ENCODE measurements around the gene STARD13. TPM values are rescaled to one million over a fixed set of nuclear protein-coding genes. Genes with fewer than 3 reads are reported as not detected.

Gene STARD13
- total RNA-seq, 2 donors from 2014 or later, result 0.50 TPM; not detected in 1

GRCh38 chr13:33107361-33107760 is 178.2 kb downstream of the STARD13 start:
- peaks cover 3% of the 10 kb centered on the region in 2 donors for H3K27me3 Mint-ChIP-seq
- no peaks in the 10 kb centered on the region for H3K4me1 Mint-ChIP-seq (ENCODE audit: low read depth in 2 of 2)
- no peaks in the 10 kb centered on the region for H3K9me3 Mint-ChIP-seq
- no peak overlapping the region for H3K27ac Mint-ChIP-seq
- H3K36me3 Mint-ChIP-seq, result no peaks in the 10 kb centered on the region
- H3K4me3 Mint-ChIP-seq, result no peak overlapping the region
- DNase-seq (ENCODE audit: low spot score), result no peak
- ATAC-seq, result no peak

DNA sequence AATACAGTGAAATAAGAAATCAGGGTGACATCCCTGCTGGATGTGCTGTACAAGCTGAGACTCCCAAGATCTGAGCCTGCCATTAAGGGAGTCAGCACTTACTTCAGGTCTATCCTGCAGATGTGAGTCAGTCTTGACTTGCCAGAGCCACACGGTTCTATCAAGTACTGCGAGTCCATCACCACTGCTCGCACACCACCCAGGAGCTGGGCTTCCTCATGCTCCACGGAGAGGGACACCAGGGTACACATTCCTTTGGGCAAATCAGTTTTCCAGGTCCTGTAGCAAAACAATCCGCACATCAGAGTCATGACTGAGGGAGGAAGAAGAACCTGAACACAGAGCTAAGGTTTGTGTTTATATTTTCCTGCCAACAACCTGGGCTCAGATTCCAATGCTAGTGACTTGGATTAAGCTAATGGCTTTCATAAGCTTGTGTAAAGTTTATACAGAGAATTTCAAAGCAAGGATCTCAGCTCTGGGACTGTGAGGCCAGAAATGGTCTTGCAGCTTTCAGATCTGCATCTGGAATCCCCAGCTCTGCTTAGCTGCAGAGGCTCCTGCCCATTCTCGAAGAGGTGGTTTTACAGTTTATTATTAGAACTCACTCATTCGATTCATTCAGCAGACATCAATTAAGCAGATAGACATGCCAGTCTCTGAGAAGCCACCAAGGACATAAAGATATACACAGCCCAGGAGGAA is 178.7 kb downstream of the STARD13 start:
- no peak for DNase-seq (ENCODE audit: low spot score)
- ATAC-seq, result no peak
- no peaks in the 10 kb centered on the region for H3K9me3 Mint-ChIP-seq
- no peak overlapping the region for H3K27ac Mint-ChIP-seq
- peaks cover 0 to 3% of the 10 kb centered on the region in 2 donors for H3K27me3 Mint-ChIP-seq
- no peaks in the 10 kb centered on the region for H3K36me3 Mint-ChIP-seq
- no peak overlapping the region for H3K4me3 Mint-ChIP-seq
- no peaks in the 10 kb centered on the region for H3K4me1 Mint-ChIP-seq (ENCODE audit: low read depth in 2 of 2)

DNA sequence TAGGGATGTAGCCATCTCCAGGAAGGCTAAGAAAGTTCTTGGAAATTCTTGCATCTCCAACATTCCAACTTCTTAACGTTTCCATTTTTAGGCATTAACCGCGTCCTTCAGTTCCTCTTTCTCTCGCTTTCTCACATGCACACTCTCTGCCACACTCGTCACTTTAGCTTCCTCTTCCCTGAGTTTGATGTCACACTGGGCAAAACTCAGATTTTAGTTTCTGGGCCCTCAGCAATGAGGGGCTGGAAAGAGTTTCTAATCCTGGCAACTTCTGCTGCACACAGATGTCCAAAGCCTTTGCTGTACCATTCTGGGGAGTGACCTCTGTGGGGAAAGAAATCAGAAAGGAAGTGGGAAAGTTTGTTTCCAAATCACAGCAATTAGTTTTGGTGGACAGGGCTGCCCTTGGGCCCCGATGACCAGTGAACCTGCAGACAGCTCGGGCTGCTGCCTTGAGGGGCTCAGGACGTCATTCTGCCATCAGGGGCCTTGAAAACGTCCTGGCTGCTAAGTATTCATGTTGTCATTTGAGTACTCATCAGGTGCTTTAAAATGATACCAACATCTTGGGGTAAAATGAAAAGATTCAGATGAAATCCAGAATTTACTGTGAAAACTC is 180.1 kb downstream of the STARD13 start:
- Mint-ChIP-seq H3K36me3 (no peaks in the 10 kb centered on the region), H3K4me1 (ENCODE audit: low read depth in 2 of 2) (no peaks in the 10 kb centered on the region), H3K27me3 (peaks cover 0 to 3% of the 10 kb centered on the region in 2 donors), H3K9me3 (no peaks in the 10 kb centered on the region), H3K4me3 (no peak overlapping the region), H3K27ac (no peak overlapping the region)
- DNase-seq (ENCODE audit: low spot score), result no peak
- ATAC-seq, result no peak

- Mint-ChIP-seq H3K36me3 (no peaks in the 10 kb centered on the region), H3K4me1 (ENCODE audit: low read depth in 2 of 2) (no peaks in the 10 kb centered on the region), H3K27me3 (peaks cover 3 to 7% of the 10 kb centered on the region in 2 donors), H3K27ac (no peak overlapping the region), H3K9me3 (peaks cover 4% of the 10 kb centered on the region), H3K4me3 (no peak overlapping the region)
- ATAC-seq (no peak), DNase-seq (ENCODE audit: low spot score) (no peak)
These were observed 182.1 kb downstream of the STARD13 start for GRCh38 chr13:33103457-33103856.

- no peak overlapping the region for H3K4me3 Mint-ChIP-seq
These were observed 183.7 kb downstream of the STARD13 start for GRCh38 chr13:33101835-33102234.

GRCh38 chr13:33100886-33101285 is 184.7 kb downstream of the STARD13 start:
- no peak for DNase-seq (ENCODE audit: low spot score)

More at GRCh38 chr13:33101835-33102234, 183.7 kb downstream of the STARD13 start:
- Mint-ChIP-seq H3K4me1 (ENCODE audit: low read depth in 2 of 2) (no peaks in the 10 kb centered on the region), H3K27ac (no peak overlapping the region), H3K27me3 (peaks cover 3 to 7% of the 10 kb centered on the region in 2 donors), H3K9me3 (peaks cover 4% of the 10 kb centered on the region), H3K36me3 (no peaks in the 10 kb centered on the region)
- ATAC-seq, result no peak
- DNase-seq (ENCODE audit: low spot score), result no peak

GRCh38 chr13:33099860-33100259 is 185.7 kb downstream of the STARD13 start:
- DNase-seq (ENCODE audit: low spot score) (no peak), ATAC-seq (no peak)
- Mint-ChIP-seq H3K27me3 (peaks cover 0 to 7% of the 10 kb centered on the region in 2 donors), H3K9me3 (peaks cover 4% of the 10 kb centered on the region), H3K4me1 (ENCODE audit: low read depth in 2 of 2) (no peaks in the 10 kb centered on the region), H3K4me3 (no peak overlapping the region), H3K27ac (no peak overlapping the region), H3K36me3 (no peaks in the 10 kb centered on the region)

More at GRCh38 chr13:33100886-33101285, 184.7 kb downstream of the STARD13 start:
- ATAC-seq, result no peak
- H3K4me1 Mint-ChIP-seq (ENCODE audit: low read depth in 2 of 2), result no peaks in the 10 kb centered on the region
- H3K9me3 Mint-ChIP-seq, result peaks cover 4% of the 10 kb centered on the region
- no peak overlapping the region for H3K27ac Mint-ChIP-seq
- H3K4me3 Mint-ChIP-seq, result no peak overlapping the region
- H3K27me3 Mint-ChIP-seq, result peaks cover 0 to 7% of the 10 kb centered on the region in 2 donors
- H3K36me3 Mint-ChIP-seq, result no peaks in the 10 kb centered on the region

- no peak for ATAC-seq
These were observed 188.5 kb downstream of the STARD13 start for GRCh38 chr13:33096886-33097605.

GRCh38 chr13:33092073-33092987 is 193.2 kb downstream of the STARD13 start:
- H3K27ac Mint-ChIP-seq, result no peak overlapping the region
- no peaks in the 10 kb centered on the region for H3K36me3 Mint-ChIP-seq
- no peaks in the 10 kb centered on the region for H3K27me3 Mint-ChIP-seq
- ATAC-seq (no peak), DNase-seq (ENCODE audit: low spot score) (no peak)
- H3K9me3 Mint-ChIP-seq, result no peaks in the 10 kb centered on the region
- H3K4me1 Mint-ChIP-seq (ENCODE audit: low read depth in 2 of 2), result no peaks in the 10 kb centered on the region
- no peak overlapping the region for H3K4me3 Mint-ChIP-seq

More at GRCh38 chr13:33096886-33097605, 188.5 kb downstream of the STARD13 start:
- H3K36me3 Mint-ChIP-seq, result no peaks in the 10 kb centered on the region
- no peak overlapping the region for H3K27ac Mint-ChIP-seq
- H3K9me3 Mint-ChIP-seq, result peaks cover 4% of the 10 kb centered on the region
- no peaks in the 10 kb centered on the region for H3K4me1 Mint-ChIP-seq (ENCODE audit: low read depth in 2 of 2)
- H3K4me3 Mint-ChIP-seq, result no peak overlapping the region
- H3K27me3 Mint-ChIP-seq, result peaks cover 0 to 7% of the 10 kb centered on the region in 2 donors
- no peak for DNase-seq (ENCODE audit: low spot score)

DNA sequence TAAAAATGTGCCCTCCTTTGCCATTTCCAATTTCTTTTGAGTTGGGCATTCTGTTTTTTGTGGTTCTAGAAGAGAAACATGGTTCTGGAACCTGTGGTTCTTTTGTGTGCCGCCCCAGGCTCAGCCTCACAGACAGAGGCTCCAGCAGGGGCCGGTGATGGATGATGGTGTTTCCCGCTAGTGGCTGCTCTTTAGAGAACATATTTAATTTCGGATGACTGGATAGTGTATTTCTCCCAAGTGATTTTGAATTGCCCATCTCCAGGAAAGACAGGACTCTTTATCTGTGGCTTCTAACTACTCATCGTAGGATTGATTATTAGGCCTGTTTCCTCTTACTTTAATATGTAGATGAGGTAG is 194.2 kb downstream of the STARD13 start:
- DNase-seq (ENCODE audit: low spot score) (no peak), ATAC-seq (no peak)
- Mint-ChIP-seq H3K27ac (no peak overlapping the region), H3K9me3 (no peaks in the 10 kb centered on the region), H3K4me1 (ENCODE audit: low read depth in 2 of 2) (no peaks in the 10 kb centered on the region), H3K4me3 (no peak overlapping the region), H3K36me3 (no peaks in the 10 kb centered on the region), H3K27me3 (no peaks in the 10 kb centered on the region)

DNA sequence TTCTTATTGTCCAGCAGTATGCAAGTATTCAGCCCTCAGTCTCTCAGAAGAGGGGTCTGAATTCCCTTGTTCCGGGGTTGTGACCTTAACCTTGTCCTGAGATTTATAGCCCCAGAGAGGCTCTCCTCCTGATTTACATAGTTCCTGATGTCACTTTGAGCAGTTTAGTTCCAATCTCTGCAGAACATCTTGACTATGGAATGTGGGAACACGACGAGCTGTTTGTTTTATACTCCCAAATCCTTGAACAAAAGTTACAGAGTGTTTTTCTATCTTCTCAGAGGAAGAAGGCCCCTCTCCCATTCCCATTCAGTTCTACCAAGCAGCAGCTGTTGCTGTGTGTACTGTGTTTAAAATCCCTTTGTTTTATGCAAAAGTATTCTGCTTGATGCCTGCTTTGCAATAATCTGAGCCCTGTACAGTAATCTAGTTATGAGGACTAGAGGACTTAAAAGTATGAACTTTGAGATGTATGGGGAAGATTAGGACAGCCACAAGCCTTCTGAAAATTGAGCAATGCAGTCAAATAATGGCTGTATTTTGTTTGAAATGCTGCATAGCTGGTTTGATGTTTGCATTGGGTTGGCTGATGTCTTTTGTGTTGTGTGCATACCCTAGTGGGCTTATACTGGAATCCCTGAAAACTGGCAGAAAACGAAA is 194.7 kb downstream of the STARD13 start:
- Mint-ChIP-seq H3K27ac (no peak overlapping the region), H3K27me3 (no peaks in the 10 kb centered on the region), H3K4me1 (ENCODE audit: low read depth in 2 of 2) (no peaks in the 10 kb centered on the region), H3K36me3 (no peaks in the 10 kb centered on the region), H3K4me3 (no peak overlapping the region), H3K9me3 (no peaks in the 10 kb centered on the region)
- DNase-seq (ENCODE audit: low spot score) (no peak), ATAC-seq (no peak)

GRCh38 chr13:33089311-33089710 is 196.2 kb downstream of the STARD13 start:
- no peak overlapping the region for H3K4me3 Mint-ChIP-seq
- no peak overlapping the region for H3K27ac Mint-ChIP-seq
- no peaks in the 10 kb centered on the region for H3K9me3 Mint-ChIP-seq
- no peak for DNase-seq (ENCODE audit: low spot score)
- peaks cover 0 to 3% of the 10 kb centered on the region in 2 donors for H3K27me3 Mint-ChIP-seq
- H3K36me3 Mint-ChIP-seq, result no peaks in the 10 kb centered on the region
- ATAC-seq, result no peak
- no peaks in the 10 kb centered on the region for H3K4me1 Mint-ChIP-seq (ENCODE audit: low read depth in 2 of 2)

GRCh38 chr13:33087790-33088189 is 197.8 kb downstream of the STARD13 start:
- Mint-ChIP-seq H3K4me3 (no peak overlapping the region), H3K4me1 (ENCODE audit: low read depth in 2 of 2) (no peaks in the 10 kb centered on the region), H3K9me3 (no peaks in the 10 kb centered on the region)

More at GRCh38 chr13:33087790-33088189, 197.8 kb downstream of the STARD13 start:
- H3K36me3 Mint-ChIP-seq, result no peaks in the 10 kb centered on the region
- H3K27ac Mint-ChIP-seq, result no peak overlapping the region
- H3K27me3 Mint-ChIP-seq, result peaks cover 3 to 7% of the 10 kb centered on the region in 2 donors
- ATAC-seq (no peak), DNase-seq (ENCODE audit: low spot score) (no peak)
